Mammary epithelial cell (primary cell): Measurements from ENCODE around the gene TNXB.

Experiments
- CTCF ChIP-seq, 2 donors: IDR thresholded peaks in 1 of 2; conservative IDR thresholded peaks in 1 of 2; 2 replicates each; pipeline ENCODE4 v1.5.1; 2011 to 2012; ENCODE audit warnings: inconsistent platforms in 2 of 2, low read length in 2 of 2, mild to moderate bottlenecking in 2 of 2, control low read depth in 1 of 2, low read depth in 1 of 2; ENCODE audit not compliant: insufficient read depth in 1 of 2; ENCODE audit errors: extremely low read depth in 1 of 2
- EZH2 ChIP-seq: IDR thresholded peaks from 2 replicates; pipeline ENCODE4 v1.6.1; 2012; ENCODE audit warnings: low read length, inconsistent platforms, borderline replicate concordance

GRCh38 chr6:32131439-32131948 is 22.4 kb upstream of the TNXB start:
- TF ChIP-seq CTCF (conservative IDR thresholded peaks at IDR 0.05 in 1 of 2, IDR thresholded peaks at IDR 0.05 in 1 of 2; ENCODE audit: extremely low read depth in 1 of 2, insufficient read depth in 1 of 2, low read depth in 1 of 2, low read length in 2 of 2) (no peak), EZH2 (no peak)
